ENCODE data around the gene SGK2.
"Not testable (repeated sequence)": the region's sequence is repeated elsewhere in the genome, so short reads cannot be mapped to it uniquely, and the experiment has no call there.

SGK2 gene

GRCh38 chr20:43605715-43606114 lies 46.9 kb downstream of the SGK2 start:
- DNase-seq, result no peak

- DNase-seq, result not testable (repeated sequence)
Measured at GRCh38 chr20:43607278-43607677, 48.5 kb downstream of the SGK2 start.

GRCh38 chr20:43631598-43631997 lies 72.8 kb downstream of the SGK2 start:
- no peak for DNase-seq
